B cell (primary cell): Measurements from ENCODE around the gene ANKRD11.

Experiments
- EZH2 ChIP-seq: IDR thresholded peaks from 2 replicates; pipeline ENCODE4 v1.6.1; 2012; ENCODE audit warnings: borderline replicate concordance, low read depth, mild to moderate bottlenecking, moderate library complexity, low read length; ENCODE audit not compliant: insufficient read depth, poor library complexity, severe bottlenecking
- TF ChIP-seq, protein P1 (sequence below): fragments of 200-600 bp; IDR thresholded peaks from one replicate; pipeline ENCODE4 v1.8.0; 2022; ENCODE audit warnings: antibody characterized with exemption, mild to moderate bottlenecking

DNA sequence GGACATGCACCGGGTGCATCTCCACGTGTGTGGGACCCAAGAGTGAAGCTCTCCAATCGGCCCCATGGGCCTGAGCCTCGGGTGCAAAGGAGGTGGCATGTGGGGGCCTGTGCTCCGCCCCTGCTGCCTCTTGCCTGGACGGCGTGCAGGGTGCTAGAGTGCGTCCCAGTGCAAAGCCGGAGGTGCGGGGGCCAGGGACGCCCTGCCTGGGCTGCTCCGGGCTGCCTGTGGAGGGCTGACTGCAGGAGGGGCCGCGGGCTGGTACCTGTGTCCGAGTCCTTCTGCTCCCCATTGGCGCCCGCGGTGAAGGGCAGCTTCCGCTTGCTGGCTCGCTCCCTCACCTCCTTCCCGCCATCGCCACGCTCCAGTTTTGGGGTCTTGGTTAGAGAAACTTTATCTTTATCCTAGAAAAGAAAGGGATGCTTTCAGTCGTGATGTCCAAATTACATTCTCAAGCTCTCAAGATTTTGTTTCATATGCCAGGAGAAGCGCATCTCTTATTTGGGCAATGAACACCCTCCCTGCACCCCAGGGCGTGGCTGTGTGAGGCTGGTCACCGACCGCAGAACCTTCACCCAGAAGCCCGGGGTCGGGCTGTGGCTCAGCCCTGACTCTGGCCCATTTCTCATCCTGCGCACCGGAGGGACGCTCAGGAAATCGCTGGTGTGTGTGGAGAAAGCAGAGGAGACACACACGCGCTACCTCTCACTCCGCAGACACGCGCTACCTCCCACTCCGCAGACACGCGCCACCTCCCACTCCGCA is 185.2 kb downstream of the ANKRD11 start:
- TF ChIP-seq, protein P1, sequence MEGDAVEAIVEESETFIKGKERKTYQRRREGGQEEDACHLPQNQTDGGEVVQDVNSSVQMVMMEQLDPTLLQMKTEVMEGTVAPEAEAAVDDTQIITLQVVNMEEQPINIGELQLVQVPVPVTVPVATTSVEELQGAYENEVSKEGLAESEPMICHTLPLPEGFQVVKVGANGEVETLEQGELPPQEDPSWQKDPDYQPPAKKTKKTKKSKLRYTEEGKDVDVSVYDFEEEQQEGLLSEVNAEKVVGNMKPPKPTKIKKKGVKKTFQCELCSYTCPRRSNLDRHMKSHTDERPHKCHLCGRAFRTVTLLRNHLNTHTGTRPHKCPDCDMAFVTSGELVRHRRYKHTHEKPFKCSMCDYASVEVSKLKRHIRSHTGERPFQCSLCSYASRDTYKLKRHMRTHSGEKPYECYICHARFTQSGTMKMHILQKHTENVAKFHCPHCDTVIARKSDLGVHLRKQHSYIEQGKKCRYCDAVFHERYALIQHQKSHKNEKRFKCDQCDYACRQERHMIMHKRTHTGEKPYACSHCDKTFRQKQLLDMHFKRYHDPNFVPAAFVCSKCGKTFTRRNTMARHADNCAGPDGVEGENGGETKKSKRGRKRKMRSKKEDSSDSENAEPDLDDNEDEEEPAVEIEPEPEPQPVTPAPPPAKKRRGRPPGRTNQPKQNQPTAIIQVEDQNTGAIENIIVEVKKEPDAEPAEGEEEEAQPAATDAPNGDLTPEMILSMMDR = no peak
- TF ChIP-seq EZH2 = no peak
